Duodenal mucosa (tissue), 2 donors: ENCODE data around the gene CEP128.

Experiments used
- H3K27ac ChIP-seq: one replicate; pipeline ENCODE4 v1.7.0; 2013; ENCODE audit warnings: low read depth, low read length
- H3K27me3 ChIP-seq, 2 donors: one replicate each; pipeline ENCODE4 v1.7.0; 2013; ENCODE audit warnings: low read length in 2 of 2, control low read depth in 1 of 2; ENCODE audit not compliant: insufficient read depth in 2 of 2, control insufficient read depth in 1 of 2
- H3K36me3 ChIP-seq, 2 donors: one replicate each; pipeline ENCODE4 v1.7.0; 2013; ENCODE audit warnings: low read length in 2 of 2, control low read depth in 1 of 2; ENCODE audit not compliant: insufficient read depth in 2 of 2, control insufficient read depth in 1 of 2
- H3K4me1 ChIP-seq, 2 donors: one replicate each; pipeline ENCODE4 v1.7.0; 2013; ENCODE audit warnings: low read length in 2 of 2, control low read depth in 1 of 2; ENCODE audit not compliant: insufficient read depth in 2 of 2, control insufficient read depth in 1 of 2
- H3K4me3 ChIP-seq, 2 donors: one replicate each; pipeline ENCODE4 v1.7.0; 2013; ENCODE audit warnings: low read length in 2 of 2, low read depth in 1 of 2
- H3K9ac ChIP-seq, 2 donors: one replicate each; pipeline ENCODE4 v1.7.0; 2013; ENCODE audit warnings: low read length in 2 of 2, low read depth in 1 of 2
- H3K9me3 ChIP-seq, 2 donors: one replicate each; pipeline ENCODE4 v1.7.0; 2013; ENCODE audit warnings: low read length in 2 of 2, control low read depth in 1 of 2; ENCODE audit not compliant: control insufficient read depth in 1 of 2

The CEP128 gene

DNA sequence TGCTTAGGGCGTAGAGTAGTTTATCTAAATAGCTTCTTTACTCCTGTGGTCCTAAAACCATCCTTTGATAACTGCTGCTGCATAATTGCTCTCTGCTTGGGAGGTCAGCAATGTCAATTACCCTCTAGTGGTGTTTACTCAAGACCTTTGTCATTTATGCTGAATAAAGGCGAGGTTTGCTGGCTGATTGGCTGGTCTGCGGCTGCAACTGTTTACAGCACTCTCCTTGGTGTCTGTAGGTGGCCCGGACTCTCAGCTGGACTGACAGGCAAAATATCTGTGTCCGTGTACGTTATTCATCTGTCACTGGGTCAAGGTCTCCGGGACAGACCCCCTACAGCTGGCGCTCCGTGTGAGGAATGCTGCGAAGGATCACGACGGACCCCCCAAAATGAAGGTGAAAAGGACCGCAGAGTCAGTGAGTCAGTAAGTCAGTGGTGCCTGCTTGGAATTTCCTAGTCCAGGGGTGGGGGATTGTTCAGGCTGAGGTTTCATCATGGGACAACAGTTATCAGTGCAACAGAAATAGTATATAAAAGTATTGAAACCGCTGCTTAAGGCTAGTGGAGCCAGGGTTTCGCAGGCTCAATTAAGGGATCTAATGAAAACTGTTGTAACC lies 476.9 kb downstream of the CEP128 start:
- Histone ChIP-seq H3K9me3 (peaks cover 0 to 4% of the 10 kb centered on the region in 2 donors), H3K4me3 (no peak overlapping the region), H3K27me3 (no peaks in the 10 kb centered on the region), H3K4me1 (no peaks in the 10 kb centered on the region), H3K9ac (no peak overlapping the region), H3K36me3 (no peaks in the 10 kb centered on the region), H3K27ac (no peak overlapping the region)

GRCh38 chr14:80456209-80456608 lies 485.3 kb downstream of the CEP128 start:
- no peaks in the 10 kb centered on the region for H3K27me3 ChIP-seq
- H3K9ac ChIP-seq = no peak overlapping the region
- H3K4me3 ChIP-seq = no peak overlapping the region
- H3K27ac ChIP-seq = no peak overlapping the region
- no peaks in the 10 kb centered on the region for H3K9me3 ChIP-seq
- no peaks in the 10 kb centered on the region for H3K4me1 ChIP-seq
- H3K36me3 ChIP-seq = no peaks in the 10 kb centered on the region

- no peak overlapping the region for H3K27ac ChIP-seq
- no peaks in the 10 kb centered on the region for H3K4me1 ChIP-seq
- H3K27me3 ChIP-seq = no peaks in the 10 kb centered on the region
- no peak overlapping the region for H3K9ac ChIP-seq
- no peaks in the 10 kb centered on the region for H3K36me3 ChIP-seq
- peaks cover 0 to 4% of the 10 kb centered on the region in 2 donors for H3K9me3 ChIP-seq
- no peak overlapping the region for H3K4me3 ChIP-seq
These were observed 486.5 kb downstream of the CEP128 start for GRCh38 chr14:80455031-80455430.

GRCh38 chr14:80448267-80448666 lies 493.3 kb downstream of the CEP128 start:
- Histone ChIP-seq H3K36me3 (no peaks in the 10 kb centered on the region), H3K27ac (no peak overlapping the region), H3K27me3 (no peaks in the 10 kb centered on the region), H3K4me3 (no peak overlapping the region), H3K9ac (no peak overlapping the region), H3K4me1 (no peaks in the 10 kb centered on the region), H3K9me3 (peaks cover 0 to 4% of the 10 kb centered on the region in 2 donors)

GRCh38 chr14:80447392-80447791 lies 494.1 kb downstream of the CEP128 start:
- Histone ChIP-seq H3K36me3 (no peaks in the 10 kb centered on the region), H3K27ac (no peak overlapping the region), H3K4me1 (no peaks in the 10 kb centered on the region), H3K27me3 (no peaks in the 10 kb centered on the region), H3K9ac (no peak overlapping the region), H3K4me3 (no peak overlapping the region), H3K9me3 (peaks cover 0 to 4% of the 10 kb centered on the region in 2 donors)
